Smooth muscle cell (in vitro differentiated cells): ENCODE data around the gene NHLH2. TPM values are rescaled to one million over a fixed set of nuclear protein-coding genes. Genes with fewer than 3 reads are reported as not detected.

Source experiments
- DNase-seq: peaks from one replicate; lab custom pipeline; 2025; ENCODE audit not compliant: unreplicated experiment; lab: John Stamatoyannopoulos, UW
- H2AFZ ChIP-seq: fragments of 200-600 bp; sonication (generic); 2 replicates; pipeline ENCODE4 v1.6.0; 2016; ENCODE audit warnings: antibody characterized with exemption, low read depth, mild to moderate bottlenecking
- H3F3A ChIP-seq: fragments of 200-600 bp; sonication (generic); 2 replicates; pipeline ENCODE4 v1.6.0; 2017; ENCODE audit warnings: antibody characterized with exemption, low read depth
- H3K27ac ChIP-seq: fragments of 200-600 bp; sonication (generic); 2 replicates; pipeline ENCODE4 v1.5.1; 2016; ENCODE audit warnings: low read depth, mild to moderate bottlenecking
- H3K27me3 ChIP-seq: fragments of 200-600 bp; sonication (generic); 2 replicates; pipeline ENCODE4 v1.6.1; 2016; ENCODE audit warnings: low read depth, mild to moderate bottlenecking
- H3K36me3 ChIP-seq: fragments of 200-600 bp; sonication (generic); 2 replicates; pipeline ENCODE4 v1.5.1; 2016; ENCODE audit warnings: low read depth
- H3K4me1 ChIP-seq: fragments of 200-600 bp; sonication (generic); 2 replicates; pipeline ENCODE4 v1.5.1; 2016; ENCODE audit warnings: low read depth
- H3K4me2 ChIP-seq: fragments of 200-600 bp; sonication (generic); 2 replicates; pipeline ENCODE4 v1.6.0; 2016; ENCODE audit warnings: mild to moderate bottlenecking
- H3K4me3 ChIP-seq: fragments of 200-600 bp; sonication (generic); 2 replicates; pipeline ENCODE4 v1.5.1; 2016; ENCODE audit warnings: mild to moderate bottlenecking
- H3K79me2 ChIP-seq: fragments of 200-600 bp; sonication (generic); 2 replicates; pipeline ENCODE4 v1.6.0; 2016; ENCODE audit warnings: low read depth, mild to moderate bottlenecking
- H3K9ac ChIP-seq: fragments of 200-600 bp; sonication (generic); 2 replicates; pipeline ENCODE4 v1.6.0; 2016; ENCODE audit warnings: low read depth
- H3K9me3 ChIP-seq: fragments of 200-600 bp; sonication (generic); replicated peaks from 2 replicates; pipeline ENCODE4 v1.5.1; 2016; ENCODE audit warnings: low read depth
- H4K20me1 ChIP-seq: fragments of 200-600 bp; sonication (generic); 2 replicates; pipeline ENCODE4 v1.6.0; 2016; ENCODE audit warnings: low read depth
- WGBS: methylation state at CpG from one replicate; pipeline ENCODE4 v1.1.7; 2016; ENCODE audit warnings: low lambda C conversion rate; 5-methylcytosine and 5-hydroxymethylcytosine counted together
- polyA plus RNA-seq: library from polyadenylated mRNA; unstranded; fragments of >200 nt; fragmentation: Nextera tagmentation; extraction: Ambion mirVana; gene quantifications from 2 replicates; pipeline ENCODE4 v1.2.1, GENCODE V29; 2016
- total RNA-seq: library from RNA; depleted of rRNA; stranded (reverse); fragments of >200 nt; gene quantifications from 2 replicates; pipeline ENCODE4 v1.2.3, GENCODE V29; 2014
- TF ChIP-seq, protein P1 (sequence below): fragments of 200-600 bp; sonication (generic); IDR thresholded peaks from 2 replicates; pipeline ENCODE4 v1.5.1; 2017; ENCODE audit warnings: borderline replicate concordance, mild to moderate bottlenecking, antibody characterized with exemption; ENCODE audit not compliant: insufficient read depth, poor library complexity, severe bottlenecking

The NHLH2 gene
- total and polyA plus RNA-seq, 2 experiments from 2014 or later = 0.30 to 0.54 TPM

GRCh38 chr1:115882913-115883902 is 42.3 kb upstream of the NHLH2 start:
- Histone ChIP-seq H2AFZ (no peak overlapping the region), H3F3A (no peaks in the 10 kb centered on the region), H3K27me3 (no peaks in the 10 kb centered on the region), H3K4me2 (no peak overlapping the region), H3K9me3 (no peaks in the 10 kb centered on the region), H4K20me1 (no peaks in the 10 kb centered on the region), H3K36me3 (no peaks in the 10 kb centered on the region), H3K4me3 (no peak overlapping the region), H3K79me2 (no peaks in the 10 kb centered on the region), H3K27ac (no peak overlapping the region), H3K4me1 (no peaks in the 10 kb centered on the region), H3K9ac (no peak overlapping the region)
- TF ChIP-seq, protein P1, sequence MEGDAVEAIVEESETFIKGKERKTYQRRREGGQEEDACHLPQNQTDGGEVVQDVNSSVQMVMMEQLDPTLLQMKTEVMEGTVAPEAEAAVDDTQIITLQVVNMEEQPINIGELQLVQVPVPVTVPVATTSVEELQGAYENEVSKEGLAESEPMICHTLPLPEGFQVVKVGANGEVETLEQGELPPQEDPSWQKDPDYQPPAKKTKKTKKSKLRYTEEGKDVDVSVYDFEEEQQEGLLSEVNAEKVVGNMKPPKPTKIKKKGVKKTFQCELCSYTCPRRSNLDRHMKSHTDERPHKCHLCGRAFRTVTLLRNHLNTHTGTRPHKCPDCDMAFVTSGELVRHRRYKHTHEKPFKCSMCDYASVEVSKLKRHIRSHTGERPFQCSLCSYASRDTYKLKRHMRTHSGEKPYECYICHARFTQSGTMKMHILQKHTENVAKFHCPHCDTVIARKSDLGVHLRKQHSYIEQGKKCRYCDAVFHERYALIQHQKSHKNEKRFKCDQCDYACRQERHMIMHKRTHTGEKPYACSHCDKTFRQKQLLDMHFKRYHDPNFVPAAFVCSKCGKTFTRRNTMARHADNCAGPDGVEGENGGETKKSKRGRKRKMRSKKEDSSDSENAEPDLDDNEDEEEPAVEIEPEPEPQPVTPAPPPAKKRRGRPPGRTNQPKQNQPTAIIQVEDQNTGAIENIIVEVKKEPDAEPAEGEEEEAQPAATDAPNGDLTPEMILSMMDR = no peak
- DNase-seq = no peak
- WGBS = 84% methylated on average over 8 of the region's 8 CpGs

- no peaks in the 10 kb centered on the region for H3K4me1 ChIP-seq
- H3F3A ChIP-seq = no peaks in the 10 kb centered on the region
- no peak overlapping the region for H3K27ac ChIP-seq
- no peak overlapping the region for H2AFZ ChIP-seq
- no peak overlapping the region for H3K9ac ChIP-seq
- no peak overlapping the region for H3K4me2 ChIP-seq
- no peak for DNase-seq
- no peaks in the 10 kb centered on the region for H3K9me3 ChIP-seq
- TF ChIP-seq, protein P1 = no peak
- WGBS = 97% methylated on average over 1 of the region's 1 CpG
- no peaks in the 10 kb centered on the region for H4K20me1 ChIP-seq
- no peak overlapping the region for H3K4me3 ChIP-seq
- H3K36me3 ChIP-seq = no peaks in the 10 kb centered on the region
- no peaks in the 10 kb centered on the region for H3K27me3 ChIP-seq
- H3K79me2 ChIP-seq = no peaks in the 10 kb centered on the region
Measured at GRCh38 chr1:115880981-115881672, 40.2 kb upstream of the NHLH2 start.

- DNase-seq = no peak
- H3K4me1 ChIP-seq = no peaks in the 10 kb centered on the region
- H3K79me2 ChIP-seq = no peaks in the 10 kb centered on the region
- no peak overlapping the region for H3K27ac ChIP-seq
- H3K36me3 ChIP-seq = no peaks in the 10 kb centered on the region
- no peak overlapping the region for H2AFZ ChIP-seq
- H3K9me3 ChIP-seq = no peaks in the 10 kb centered on the region
- no peaks in the 10 kb centered on the region for H4K20me1 ChIP-seq
- no peaks in the 10 kb centered on the region for H3F3A ChIP-seq
- WGBS = 40% methylated on average over 1 of the region's 1 CpG
- no peak overlapping the region for H3K4me2 ChIP-seq
- H3K27me3 ChIP-seq = no peaks in the 10 kb centered on the region
- no peak overlapping the region for H3K4me3 ChIP-seq
- H3K9ac ChIP-seq = no peak overlapping the region
- TF ChIP-seq, protein P1 = peak; percentile 4
Measured at GRCh38 chr1:115879977-115880376, 39.1 kb upstream of the NHLH2 start.
